Measurements from ENCODE around the gene LSS.

LSS gene

GRCh38 chr21:46165098-46165497 lies 63.5 kb downstream of the LSS start:
- TF ChIP-seq, protein P1, sequence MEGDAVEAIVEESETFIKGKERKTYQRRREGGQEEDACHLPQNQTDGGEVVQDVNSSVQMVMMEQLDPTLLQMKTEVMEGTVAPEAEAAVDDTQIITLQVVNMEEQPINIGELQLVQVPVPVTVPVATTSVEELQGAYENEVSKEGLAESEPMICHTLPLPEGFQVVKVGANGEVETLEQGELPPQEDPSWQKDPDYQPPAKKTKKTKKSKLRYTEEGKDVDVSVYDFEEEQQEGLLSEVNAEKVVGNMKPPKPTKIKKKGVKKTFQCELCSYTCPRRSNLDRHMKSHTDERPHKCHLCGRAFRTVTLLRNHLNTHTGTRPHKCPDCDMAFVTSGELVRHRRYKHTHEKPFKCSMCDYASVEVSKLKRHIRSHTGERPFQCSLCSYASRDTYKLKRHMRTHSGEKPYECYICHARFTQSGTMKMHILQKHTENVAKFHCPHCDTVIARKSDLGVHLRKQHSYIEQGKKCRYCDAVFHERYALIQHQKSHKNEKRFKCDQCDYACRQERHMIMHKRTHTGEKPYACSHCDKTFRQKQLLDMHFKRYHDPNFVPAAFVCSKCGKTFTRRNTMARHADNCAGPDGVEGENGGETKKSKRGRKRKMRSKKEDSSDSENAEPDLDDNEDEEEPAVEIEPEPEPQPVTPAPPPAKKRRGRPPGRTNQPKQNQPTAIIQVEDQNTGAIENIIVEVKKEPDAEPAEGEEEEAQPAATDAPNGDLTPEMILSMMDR (IDR thresholded peaks at IDR 0.05; ENCODE audit: control insufficient read depth, insufficient read depth, low read depth, low read length, missing control alignments), result no peak
- no peak for DNase-seq (ENCODE audit: low read depth)
- no peak overlapping the region for H3K4me3 ChIP-seq (ENCODE audit: control insufficient read depth, low read depth, low read length)

DNA sequence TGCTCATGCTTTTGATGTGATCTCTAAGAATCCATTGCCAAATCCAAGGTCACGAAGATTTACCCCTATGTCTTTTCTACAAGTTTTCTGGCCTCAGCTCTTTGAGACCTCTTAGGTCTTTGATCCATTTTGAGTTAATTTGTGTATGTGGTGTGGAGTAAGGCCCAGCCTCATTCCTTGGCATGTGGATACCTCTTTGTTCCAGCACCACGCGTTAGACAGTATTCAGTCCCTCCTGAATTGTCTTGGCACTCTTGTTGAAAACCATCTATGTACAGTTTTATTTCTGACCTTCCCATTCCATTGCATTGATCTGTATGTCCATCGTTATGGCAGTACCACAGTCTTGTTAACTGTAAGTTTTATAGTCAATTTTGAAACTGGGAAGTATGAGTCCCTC lies 65.2 kb downstream of the LSS start:
- no peak overlapping the region for H3K4me3 ChIP-seq (ENCODE audit: control insufficient read depth, low read depth, low read length)
- TF ChIP-seq, protein P1 (IDR thresholded peaks at IDR 0.05; ENCODE audit: control insufficient read depth, insufficient read depth, low read depth, low read length, missing control alignments), result no peak
- no peak for DNase-seq (ENCODE audit: low read depth)

GRCh38 chr21:46161633-46162592 lies 66.7 kb downstream of the LSS start:
- TF ChIP-seq, protein P1 (IDR thresholded peaks at IDR 0.05; ENCODE audit: control insufficient read depth, insufficient read depth, low read depth, low read length, missing control alignments), result no peak
- no peak overlapping the region for H3K4me3 ChIP-seq (ENCODE audit: control insufficient read depth, low read depth, low read length)
- DNase-seq (ENCODE audit: low read depth), result no peak

GRCh38 chr21:46160907-46161632 lies 67.5 kb downstream of the LSS start:
- TF ChIP-seq, protein P1 (IDR thresholded peaks at IDR 0.05; ENCODE audit: control insufficient read depth, insufficient read depth, low read depth, low read length, missing control alignments), result no peak
- H3K4me3 ChIP-seq (ENCODE audit: control insufficient read depth, low read depth, low read length), result no peak overlapping the region
- no peak for DNase-seq (ENCODE audit: low read depth)

GRCh38 chr21:46160657-46160906 lies 68.0 kb downstream of the LSS start:
- TF ChIP-seq, protein P1 (IDR thresholded peaks at IDR 0.05; ENCODE audit: control insufficient read depth, insufficient read depth, low read depth, low read length, missing control alignments), result no peak
- DNase-seq (ENCODE audit: low read depth), result no peak
- no peak overlapping the region for H3K4me3 ChIP-seq (ENCODE audit: control insufficient read depth, low read depth, low read length)

- DNase-seq (ENCODE audit: low read depth), result no peak
- no peak overlapping the region for H3K4me3 ChIP-seq (ENCODE audit: control insufficient read depth, low read depth, low read length)
- TF ChIP-seq, protein P1 (IDR thresholded peaks at IDR 0.05; ENCODE audit: control insufficient read depth, insufficient read depth, low read depth, low read length, missing control alignments), result no peak
Measured at GRCh38 chr21:46159841-46160656, 68.5 kb downstream of the LSS start.

Measured in AG09309 (cell line).